ENCODE data around the gene WDR33.
"Not testable (repeated sequence)": the region's sequence is repeated elsewhere in the genome, so short reads cannot be mapped to it uniquely, and the experiment has no call there.

Gene WDR33

DNA sequence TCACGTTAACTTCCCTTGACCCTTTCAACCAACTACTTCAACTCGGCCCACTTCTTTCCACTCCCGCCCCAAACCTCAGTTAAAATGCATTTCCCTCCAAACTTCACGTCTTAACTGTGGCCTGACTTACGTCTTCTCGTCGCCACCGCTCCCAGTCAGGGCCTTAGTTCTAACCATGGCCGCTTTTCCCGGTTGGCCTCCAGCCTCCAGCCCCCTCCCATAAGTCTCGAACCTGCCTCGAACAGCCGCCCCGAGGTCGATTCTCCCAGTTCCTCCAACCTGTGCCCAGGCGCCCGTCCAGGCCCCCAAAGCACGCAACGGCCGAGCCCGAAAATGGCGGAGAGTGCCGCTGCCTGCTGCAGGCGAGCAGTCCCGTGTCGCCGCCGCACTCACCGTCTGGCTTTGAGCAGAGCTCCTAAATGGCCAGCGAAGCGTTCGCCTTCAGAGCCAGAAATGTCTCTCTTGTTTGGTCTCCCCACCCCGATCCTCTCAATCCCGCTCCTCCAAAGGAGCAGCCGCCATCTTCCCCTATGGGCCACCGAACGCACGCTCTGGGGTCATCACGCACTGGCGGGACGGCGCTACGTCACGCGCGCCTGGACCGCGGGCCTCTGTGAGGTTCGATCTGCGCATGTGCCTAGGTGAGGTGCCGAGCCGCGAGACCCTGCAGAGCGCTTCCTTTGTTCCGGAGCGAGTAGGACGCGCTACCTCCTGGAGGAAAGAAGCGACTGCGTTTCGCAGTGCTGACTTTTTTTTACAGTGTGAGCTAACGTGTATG, at the start of gene WDR33:
Gene WDR33, minus strand, starts transcription at position 553 of the 778 bp plus-strand sequence. CDS start 40,190 bp downstream, outside the sequence.
- DNase-seq (ENCODE audit: low spot score): peak; percentile 99

DNA sequence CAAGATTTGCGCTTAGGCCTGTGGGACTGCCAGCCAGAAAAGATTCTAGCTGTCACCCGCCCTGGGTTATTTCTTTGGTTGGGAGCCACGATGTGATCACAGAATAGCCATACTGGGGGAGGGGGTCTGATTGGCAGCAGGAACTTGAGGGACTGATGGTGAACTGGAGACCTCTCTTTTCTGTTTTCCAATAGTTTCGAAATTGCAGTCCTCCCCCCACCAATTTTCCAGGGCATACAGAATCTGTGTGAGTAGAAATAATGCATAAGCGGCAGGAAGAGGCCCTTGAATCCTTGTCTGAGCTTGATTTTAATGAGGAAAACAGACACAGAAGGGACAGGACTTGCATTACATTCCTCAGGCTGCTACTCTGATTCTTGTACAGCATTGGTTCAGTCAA, 49.2 kb upstream of the WDR33 start:
- no peak for DNase-seq (ENCODE audit: low spot score)

DNA sequence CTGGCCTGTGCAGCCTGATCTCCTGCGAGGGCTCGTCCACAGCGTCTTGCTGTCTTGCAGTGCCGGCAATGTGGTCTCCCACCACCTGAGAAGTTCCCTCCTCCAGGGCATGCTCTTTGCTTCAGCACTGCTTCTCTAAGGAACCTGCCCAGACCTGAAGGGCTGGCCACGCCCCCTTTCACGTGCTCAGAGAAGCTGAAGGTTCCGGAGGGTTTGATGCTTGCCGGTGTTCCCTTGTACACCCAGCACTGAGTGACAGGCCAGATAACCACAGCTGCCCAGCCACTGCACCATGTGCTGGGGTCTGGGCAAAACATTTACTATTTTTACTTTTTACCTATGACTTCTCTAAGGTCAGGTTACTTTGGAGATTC, 48.7 kb upstream of the WDR33 start:
- DNase-seq (ENCODE audit: low spot score): no peak

DNA sequence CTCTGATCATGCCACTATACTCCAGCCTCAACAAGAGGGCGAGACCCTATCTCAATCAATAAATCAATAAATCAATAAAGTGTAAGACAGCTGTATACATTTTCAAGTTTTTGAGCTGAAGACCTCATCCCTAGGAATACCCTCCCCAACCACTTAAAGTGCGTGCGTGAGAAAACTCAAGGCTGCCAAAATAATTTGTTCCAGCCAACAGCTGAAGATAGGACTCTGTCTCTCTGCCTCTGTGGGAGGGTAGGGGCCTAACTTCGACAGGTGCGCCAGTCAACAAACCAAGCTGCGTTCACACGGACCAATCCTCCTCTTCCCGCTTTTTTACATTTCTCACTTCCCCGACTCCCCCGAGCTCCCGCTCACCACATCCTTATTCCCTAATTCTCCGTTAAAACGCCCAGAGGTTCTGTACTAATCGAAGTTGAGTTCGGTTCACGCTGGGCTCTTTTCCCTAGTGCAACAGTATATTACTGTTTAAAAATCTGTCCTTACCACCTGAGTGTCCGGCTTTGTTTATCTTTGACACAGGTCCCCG, 46.4 kb upstream of the WDR33 start:
- peak; percentile 24 for DNase-seq (ENCODE audit: low spot score)

DNA sequence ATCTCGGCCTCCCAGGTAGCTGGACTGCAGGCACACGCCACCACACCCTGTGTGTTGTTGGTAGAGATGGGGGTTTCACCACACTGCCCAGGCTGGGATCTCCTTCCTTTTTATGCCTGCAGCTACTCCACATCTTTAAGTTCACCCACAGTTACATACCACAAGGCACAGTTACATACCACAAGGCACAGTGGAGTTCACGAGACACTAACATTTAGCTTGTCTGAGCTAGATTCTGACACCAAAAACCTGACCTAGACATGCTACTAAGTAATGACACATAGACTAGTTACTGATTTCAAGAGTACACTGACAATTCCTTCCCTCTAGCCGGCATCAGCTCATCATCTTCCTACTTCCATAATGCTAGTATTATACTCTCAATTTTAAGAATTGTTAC, 42.7 kb upstream of the WDR33 start:
- DNase-seq (ENCODE audit: low spot score): no peak

DNA sequence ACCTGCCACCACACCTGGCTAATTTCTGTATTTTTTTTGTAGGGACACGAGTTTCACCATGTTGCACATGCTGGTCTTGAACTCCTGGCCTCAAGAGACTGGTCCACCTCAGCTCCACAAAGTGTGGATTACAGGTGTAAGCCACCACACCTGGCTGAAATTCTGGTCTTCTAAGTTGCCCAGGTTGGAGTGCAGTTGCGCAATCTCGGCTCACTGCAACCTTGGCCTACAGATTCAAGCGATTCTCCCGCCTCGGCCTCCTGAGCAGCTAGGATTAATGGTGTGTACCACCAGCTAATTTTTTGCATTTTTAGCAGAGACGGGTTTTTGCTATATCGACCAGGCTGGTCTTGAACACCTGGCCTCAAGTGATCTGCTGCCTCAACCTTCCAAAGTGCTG, 41.4 kb upstream of the WDR33 start:
- DNase-seq (ENCODE audit: low spot score): no peak

DNA sequence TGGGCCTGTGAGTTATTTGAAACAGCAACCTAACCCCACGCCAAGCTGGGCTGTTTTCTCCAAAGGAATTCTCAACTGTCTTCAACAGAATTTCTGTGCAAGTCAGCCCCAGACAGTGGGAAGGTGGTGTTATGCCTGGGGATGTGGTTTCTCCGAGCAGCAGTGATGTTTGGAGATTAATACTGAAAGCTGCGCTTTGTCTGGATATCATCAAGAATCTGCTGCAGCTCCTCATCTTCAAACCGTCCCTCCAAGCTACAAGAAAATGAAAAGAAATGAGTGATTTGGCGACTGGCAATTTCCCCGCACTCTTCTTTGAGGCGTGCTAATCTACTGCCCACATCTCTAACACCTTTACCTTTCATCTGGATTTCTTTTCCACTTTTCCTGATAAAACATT, 37.0 kb upstream of the WDR33 start:
- no peak for DNase-seq (ENCODE audit: low spot score)

DNA sequence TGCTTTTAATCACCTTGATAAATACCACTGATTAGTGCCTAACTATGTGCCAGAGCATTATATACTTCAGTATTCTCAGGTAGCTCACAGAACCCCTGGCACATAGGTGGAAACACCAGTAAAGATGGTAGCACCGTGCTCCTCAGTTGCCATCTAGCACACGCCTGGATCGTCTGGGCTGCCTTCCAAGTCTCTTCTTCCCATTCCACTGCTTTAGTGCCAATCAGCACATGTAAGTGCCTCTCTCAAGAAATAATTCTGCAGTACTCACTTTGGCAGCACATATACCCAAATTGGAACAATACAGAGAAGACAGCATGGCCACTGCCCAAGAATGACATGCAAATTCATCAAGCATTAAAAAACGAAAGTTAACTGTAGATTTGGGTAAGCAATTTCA, 34.0 kb upstream of the WDR33 start:
- no peak for DNase-seq (ENCODE audit: low spot score)

DNA sequence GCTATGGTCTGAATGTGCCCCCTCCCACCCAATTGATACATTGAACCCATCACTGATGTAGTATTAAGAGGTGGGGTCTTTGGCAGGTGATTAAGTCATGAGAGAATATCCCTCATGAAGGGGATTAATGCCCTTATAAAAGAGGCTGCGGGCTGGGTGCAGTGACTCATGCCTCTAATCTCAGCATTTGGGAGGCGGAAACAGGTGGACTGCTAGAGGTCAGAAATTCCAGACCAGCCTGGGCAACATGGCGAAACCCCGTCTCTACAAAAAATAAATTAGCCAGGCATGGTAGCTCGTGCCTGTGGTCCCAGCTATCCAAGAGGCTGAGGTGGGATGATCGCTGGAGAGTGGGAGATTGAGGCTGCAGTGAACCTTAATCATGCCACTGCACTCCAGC, 32.7 kb upstream of the WDR33 start:
- DNase-seq (ENCODE audit: low spot score): no peak

DNA sequence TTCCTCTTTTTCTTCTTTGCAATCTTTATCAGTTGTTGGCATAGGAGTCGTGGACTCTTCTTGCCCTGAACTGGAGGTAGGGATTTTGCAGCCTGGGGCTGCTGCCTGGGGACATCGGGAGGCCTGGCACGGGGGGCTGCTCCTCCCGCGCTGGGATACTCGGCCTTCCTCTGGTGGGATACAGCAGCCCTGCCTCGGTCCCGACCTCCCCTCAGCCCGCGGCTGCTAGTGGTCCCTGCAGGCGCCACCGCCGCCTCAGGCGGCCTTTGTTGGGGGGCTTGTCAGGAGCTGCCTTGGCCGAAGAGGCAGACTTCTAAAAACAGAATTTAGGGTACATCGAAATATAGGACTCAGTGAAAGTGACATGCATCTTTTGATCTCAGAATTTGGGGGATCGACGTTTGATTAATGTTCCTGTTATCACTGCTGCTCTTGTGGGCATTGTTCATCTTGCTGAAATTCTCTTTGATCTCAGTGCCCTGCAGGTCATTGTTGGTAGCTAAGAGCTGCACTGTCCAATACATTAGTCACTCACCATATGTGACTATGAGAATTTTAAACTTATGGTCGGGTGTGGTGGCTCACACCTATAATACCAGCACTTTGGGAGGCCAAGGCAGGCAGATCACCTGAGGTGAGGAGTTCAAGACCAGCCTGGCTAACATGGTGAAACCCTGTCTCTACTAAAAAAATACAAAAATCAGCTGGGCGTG, 30.7 kb upstream of the WDR33 start:
- no peak for DNase-seq (ENCODE audit: low spot score)

DNA sequence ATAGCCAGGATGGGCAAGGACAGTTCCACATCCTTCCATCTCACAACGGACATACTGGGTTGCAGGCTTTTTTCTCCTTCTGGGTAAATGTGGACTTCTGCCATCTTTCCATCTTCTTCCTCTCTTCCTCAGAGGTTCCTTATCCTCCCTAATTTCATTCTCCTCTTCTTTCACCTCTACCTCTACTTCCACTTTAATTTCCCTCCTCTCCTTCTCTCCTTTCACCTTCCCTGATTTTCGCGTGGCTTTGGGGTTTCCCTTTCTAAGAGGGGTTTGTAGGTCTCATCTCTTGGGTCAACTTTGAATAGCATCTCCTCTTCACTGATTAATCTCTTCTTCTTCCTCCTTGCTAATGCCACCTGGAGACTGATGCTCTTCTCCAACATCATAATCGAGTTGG, 29.9 kb upstream of the WDR33 start:
- DNase-seq (ENCODE audit: low spot score): no peak

DNA sequence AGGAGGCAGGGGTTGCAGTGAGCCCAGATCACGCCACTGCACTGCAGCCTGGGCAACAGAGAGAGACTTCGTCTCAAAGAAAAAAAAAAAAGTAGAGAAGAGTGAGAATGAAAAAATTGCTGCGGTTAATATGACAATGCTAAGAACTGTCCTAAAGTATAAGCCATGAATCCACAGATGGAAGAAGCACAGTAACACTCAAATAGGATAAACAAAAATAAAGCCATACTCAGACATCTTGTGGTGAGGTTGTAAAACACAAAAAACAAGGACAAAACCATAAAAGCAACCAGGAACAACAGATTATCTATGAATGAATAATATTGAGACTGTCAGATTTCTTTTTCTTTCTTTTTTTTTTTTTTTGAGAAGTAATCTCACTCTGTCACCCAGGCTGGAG, 24.0 kb upstream of the WDR33 start:
- DNase-seq (ENCODE audit: low spot score): no peak

DNA sequence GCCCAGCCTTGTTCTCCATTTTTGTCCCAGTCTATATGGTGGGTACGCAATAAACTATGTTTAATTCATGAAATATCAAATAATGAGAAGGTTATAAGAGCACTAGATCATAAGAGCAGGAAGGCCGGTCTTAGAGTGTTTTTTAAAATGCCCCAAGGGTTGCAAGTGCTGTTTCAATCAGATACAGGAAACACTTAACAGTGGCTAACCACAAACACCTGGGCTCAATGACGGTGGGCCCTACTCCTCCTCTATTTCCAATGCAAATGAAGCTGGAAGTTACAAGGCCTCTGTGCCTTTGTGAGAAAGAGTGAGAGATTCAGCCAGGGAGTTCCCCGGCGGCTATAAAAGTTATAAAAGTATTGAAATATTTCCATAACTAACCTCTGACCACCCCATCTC, 18.9 kb upstream of the WDR33 start:
- DNase-seq (ENCODE audit: low spot score): no peak

DNA sequence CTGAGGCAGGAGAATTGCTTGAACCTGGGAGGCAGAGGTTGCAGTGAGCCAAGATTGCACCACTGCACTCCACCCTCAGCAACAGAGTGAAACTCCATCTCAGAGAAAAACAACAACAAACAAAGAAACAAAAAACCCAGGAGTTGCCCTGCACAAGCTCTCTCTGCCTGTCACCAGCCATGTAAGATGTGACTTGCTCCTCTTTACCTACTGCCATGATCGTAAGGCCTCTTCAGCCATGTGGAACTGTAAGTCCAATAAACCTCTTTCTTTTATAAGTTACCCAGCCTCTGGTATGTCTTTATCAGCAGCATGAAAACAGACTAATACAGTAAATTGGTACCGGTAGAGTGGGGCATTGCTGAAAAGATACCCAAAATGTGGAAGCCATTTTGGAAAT, 15.7 kb upstream of the WDR33 start:
- DNase-seq (ENCODE audit: low spot score): not testable (repeated sequence)

DNA sequence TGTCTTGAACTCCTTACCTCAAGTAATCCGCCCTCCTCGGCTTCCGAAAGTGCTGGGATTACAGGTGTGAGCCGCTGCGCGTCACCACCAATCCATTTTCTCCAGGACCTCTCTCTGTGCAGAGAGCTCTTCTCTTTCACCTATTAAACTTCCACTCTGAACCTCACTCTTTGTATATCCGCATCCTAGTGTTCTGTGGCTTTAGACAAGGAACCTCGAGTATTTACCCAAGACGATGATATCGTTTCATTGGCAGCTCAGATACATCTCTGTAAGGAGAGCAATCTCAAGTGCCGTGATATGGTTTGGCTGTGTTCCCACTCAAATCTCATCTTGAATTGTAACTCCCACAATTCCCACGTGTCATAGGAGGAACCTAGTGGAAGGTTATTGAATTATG, 15.1 kb upstream of the WDR33 start:
- DNase-seq (ENCODE audit: low spot score): no peak

DNA sequence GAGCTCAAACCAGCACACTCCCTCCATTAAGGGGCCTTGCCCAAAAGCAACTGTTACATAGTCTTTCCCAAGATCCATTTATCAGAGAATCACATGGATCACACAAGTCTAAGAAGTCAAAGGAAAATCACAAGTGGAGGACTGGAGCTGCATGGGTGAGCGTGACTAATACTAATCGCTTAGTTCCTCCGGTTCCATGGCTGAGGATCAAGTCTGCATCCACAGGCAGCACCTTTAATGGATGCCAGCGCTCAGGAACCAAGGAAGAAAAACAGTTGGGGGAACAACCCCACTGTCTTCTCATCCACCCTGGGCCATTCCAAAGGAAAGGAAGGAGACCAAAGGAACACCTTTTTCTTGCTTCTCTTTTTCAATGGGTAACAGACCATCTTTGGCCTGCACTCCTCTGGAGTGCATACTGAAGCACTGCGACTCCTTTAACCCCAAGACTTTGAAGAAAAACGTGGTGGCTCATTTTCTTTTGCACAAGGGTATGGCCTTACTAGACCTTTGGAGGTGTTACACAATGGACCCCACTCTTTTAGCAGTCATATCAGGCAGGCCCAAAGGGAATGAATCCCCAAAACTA, 9.2 kb upstream of the WDR33 start:
- DNase-seq (ENCODE audit: low spot score): no peak

DNA sequence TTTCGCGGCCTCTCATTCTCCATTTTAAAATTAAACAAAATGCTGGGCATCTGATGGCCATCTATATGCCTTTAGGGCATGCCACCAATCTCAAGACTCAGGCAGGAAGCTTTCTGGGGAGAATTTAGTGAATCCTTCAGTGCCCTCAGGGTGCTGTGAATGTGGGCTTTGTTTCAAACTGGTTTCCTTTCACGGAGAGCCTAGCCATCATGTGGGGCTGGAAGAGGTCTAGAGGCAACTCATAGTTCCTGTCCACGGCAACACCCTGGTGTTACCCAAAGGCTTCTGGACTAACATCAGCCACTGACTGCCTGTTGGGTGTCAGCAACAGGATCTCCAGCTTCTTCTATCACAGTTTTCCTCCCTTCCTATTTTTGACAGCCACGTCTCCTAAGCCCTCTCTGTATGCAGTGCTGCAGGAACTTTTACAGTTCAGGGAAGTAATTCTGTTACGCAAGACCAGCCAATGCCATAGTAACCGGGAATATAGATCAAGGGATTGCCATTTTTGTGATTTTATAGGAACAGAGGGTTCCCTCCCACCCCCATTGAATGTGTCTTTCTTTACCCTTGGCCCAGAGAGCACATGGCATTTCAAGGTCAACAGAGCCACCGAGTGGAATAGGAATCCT, 7.9 kb upstream of the WDR33 start:
- no peak for DNase-seq (ENCODE audit: low spot score)

DNA sequence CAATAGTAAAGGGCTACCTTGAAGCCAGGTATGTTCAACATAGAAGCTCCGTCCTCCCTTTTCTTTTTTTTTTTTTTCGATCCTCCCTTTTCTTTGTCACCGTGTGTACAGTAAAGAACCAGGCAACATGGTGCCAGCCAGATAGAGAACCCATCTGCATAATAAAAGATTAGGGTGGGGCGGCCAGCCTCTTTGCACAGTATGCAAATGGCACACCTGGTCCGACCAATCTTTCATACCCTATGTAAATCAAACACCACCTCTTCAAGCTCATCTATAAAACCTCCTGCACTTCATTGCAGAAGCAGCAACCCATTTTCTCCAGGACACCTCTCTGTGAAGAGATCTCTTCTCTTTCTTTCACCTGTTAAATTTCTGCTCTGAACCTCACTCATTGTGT, 7.3 kb upstream of the WDR33 start:
- DNase-seq (ENCODE audit: low spot score): no peak

DNA sequence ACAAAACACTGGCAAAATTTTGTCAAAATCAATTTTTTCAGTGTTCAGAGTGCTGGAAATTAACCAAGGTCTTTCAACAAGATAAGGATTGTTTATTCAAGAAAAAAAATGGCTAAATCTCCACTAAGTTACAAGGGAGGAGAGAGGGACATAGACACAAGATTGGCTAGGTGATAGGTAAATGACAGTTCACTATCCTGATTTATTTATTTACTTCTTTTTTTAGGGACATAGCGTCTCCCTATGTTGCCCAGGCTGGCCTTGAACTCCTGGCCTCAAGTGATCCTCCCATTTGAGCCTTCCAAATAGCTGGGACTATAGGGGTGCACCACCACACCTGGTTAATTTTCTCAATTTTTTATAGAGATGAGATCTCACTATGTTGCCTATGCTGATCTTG, 3.7 kb upstream of the WDR33 start:
- no peak for DNase-seq (ENCODE audit: low spot score)

DNA sequence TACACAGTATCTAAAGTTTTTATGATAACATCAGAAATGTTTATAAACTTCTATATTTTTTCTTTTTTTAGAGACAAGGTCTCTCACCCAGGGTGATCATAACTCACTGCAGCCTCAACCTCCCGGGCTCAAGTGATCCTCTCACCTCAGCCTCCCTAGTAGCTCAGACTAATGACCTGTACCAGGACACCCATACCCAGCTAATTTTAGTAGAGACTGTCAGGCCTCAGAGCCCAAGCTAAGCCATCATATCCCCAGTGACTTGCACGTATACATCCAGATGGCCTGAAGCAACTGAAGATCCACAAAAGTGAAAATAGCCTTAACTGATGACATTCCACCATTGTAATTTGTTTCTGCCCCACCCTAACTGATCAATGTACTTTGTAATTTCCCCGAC, 1.5 kb upstream of the WDR33 start:
- not testable (repeated sequence) for DNase-seq (ENCODE audit: low spot score)

DNA sequence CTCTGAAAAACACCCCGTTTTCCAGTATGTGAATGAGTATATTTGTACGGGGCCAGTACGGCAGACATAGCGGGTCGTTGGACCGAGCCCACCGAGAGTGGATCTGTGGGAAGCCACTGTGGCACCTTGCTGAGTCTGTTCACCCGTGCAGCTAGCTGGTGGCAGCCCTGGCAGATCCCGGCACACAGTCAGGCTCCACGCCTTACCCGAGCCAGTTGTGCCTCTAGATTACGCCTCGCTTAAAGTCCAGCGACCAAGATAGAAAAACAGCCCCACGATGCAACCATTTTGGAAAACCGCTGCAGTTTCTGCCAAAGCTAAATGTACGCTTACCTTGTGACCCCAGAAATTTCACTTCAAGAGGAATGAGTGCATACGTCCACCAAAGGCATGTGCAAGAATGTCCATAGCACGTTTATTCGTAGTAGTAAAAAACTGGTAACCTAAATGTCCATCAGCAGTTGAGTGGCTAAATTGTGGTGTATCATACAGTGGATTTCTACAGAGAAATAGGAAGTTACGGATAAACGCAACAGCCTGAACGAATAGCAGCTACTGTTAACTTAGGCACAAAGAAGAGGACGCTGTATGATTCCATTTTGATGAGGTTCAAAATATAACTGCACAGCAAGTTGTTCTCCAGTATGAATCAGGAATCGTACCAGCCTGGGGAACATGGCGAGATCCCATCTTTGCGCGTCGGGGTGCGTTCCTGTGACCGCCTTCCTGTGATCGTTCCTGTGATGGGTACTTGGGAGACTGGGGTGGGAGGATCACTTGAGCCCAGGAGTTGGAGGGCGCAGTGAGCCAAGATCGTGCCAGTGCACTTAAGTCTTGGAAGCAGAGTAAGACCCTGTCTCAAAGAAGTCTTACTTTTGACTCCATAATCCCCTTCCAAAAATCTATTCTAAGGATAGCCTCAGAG, 688 bp upstream of the WDR33 start:
- peak; percentile 30 for DNase-seq (ENCODE audit: low spot score)

Measured in AG20443 (cell line).